HepG2 (cell line): ENCODE results near the gene CALCA. TPM values are rescaled to one million over a fixed set of nuclear protein-coding genes. Genes with fewer than 3 reads are reported as not detected.

Experiments used
- ATAC-seq: fragments of 200-7000 bp; cut with Tn5 transposase; 3 replicates; pipeline ENCODE4 v1.9.1; 2020; ENCODE audit warnings: mild to moderate bottlenecking, moderate library complexity
- BruUV-seq: library from RNA; stranded (reverse); fragments of 400-500 nt; replicated peaks from 2 replicates; lab custom pipeline; 2021; lab: Mats Ljungman, UMichigan
- CTCF ChIA-PET: fragments of 300-600 bp; formaldehyde crosslinking; extraction: SDS; loops from one replicate; lab custom pipeline; 2021; ENCODE audit warnings: low total read pairs, inconsistent platforms, low intra/inter-chr PET ratio; lab: Yijun Ruan, JAX
- POLR2A ChIA-PET: fragments of 350-600 bp; sonication (Branson Sonifier 250); formaldehyde crosslinking; loops from one replicate; lab custom pipeline; 2020; ENCODE audit warnings: antibody characterized with exemption, inconsistent platforms; lab: Yijun Ruan, JAX
- DNase-seq: peaks from one replicate; pipeline ENCODE4 v3.0.0-alpha.2; 2015; ENCODE audit warnings: low spot score
- FAIRE-seq: peaks from 3 replicates; lab custom pipeline; 2011; peaks lifted over from hg19 to GRCh38; lab: Jason Lieb, UNC
- H2AFZ ChIP-seq: one replicate; pipeline ENCODE4 v1.6.1; 2011; ENCODE audit warnings: low read length, inconsistent platforms
- H3K27ac ChIP-seq: fragments of 300-600 bp; 3 replicates; pipeline ENCODE4 v1.8.0; 2011; ENCODE audit warnings: mixed run types, mild to moderate bottlenecking, mixed read lengths, low read length, inconsistent platforms; ENCODE audit not compliant: insufficient read depth; ENCODE audit errors: extremely low read length
- H3K27me3 ChIP-seq, 2 experiments: fragments of 200-600 bp in 1 of 2; 2 replicates in 1 of 2; 3 replicates in 1 of 2; pipeline versions ENCODE4 v1.6.0 to v1.8.0; 2011; ENCODE audit warnings: low read length in 2 of 2, mild to moderate bottlenecking in 2 of 2, moderate library complexity in 2 of 2, inconsistent platforms in 1 of 2; ENCODE audit not compliant: insufficient read depth in 2 of 2, control insufficient read depth in 1 of 2
- H3K36me3 ChIP-seq, 2 experiments: fragments of 200-600 bp in 1 of 2; replicated peaks in 1 of 2; 2 replicates in 1 of 2; 3 replicates in 1 of 2; pipeline versions ENCODE4 v1.5.1 to v1.8.0; 2011; ENCODE audit warnings: low read length in 2 of 2, inconsistent platforms in 1 of 2; ENCODE audit not compliant: insufficient read depth in 2 of 2, control insufficient read depth in 1 of 2
- H3K4me1 ChIP-seq: 2 replicates; pipeline ENCODE4 v1.5.1; 2012; ENCODE audit warnings: low read length, inconsistent platforms; ENCODE audit not compliant: insufficient read depth
- H3K4me2 ChIP-seq: 2 replicates; pipeline ENCODE4 v1.6.0; 2011; ENCODE audit warnings: low read depth, low read length, inconsistent platforms
- H3K4me3 ChIP-seq, 3 experiments: fragments of 200-600 bp in 1 of 3; sonication (generic), shearing (Covaris generic) in 1 of 3; replicated peaks in 1 of 3; 2 replicates each; pipeline ENCODE4 v1.5.1; 2011 to 2016; ENCODE audit warnings: low read length in 3 of 3, inconsistent platforms in 2 of 3, low read depth in 2 of 3, mild to moderate bottlenecking in 2 of 3, control low read depth in 1 of 3, mixed read lengths in 1 of 3; ENCODE audit not compliant: insufficient read depth in 1 of 3
- H3K79me2 ChIP-seq: one replicate; pipeline ENCODE4 v1.6.1; 2011; ENCODE audit warnings: low read length, inconsistent platforms; ENCODE audit not compliant: insufficient read depth
- H3K9ac ChIP-seq: 2 replicates; pipeline ENCODE4 v1.6.0; 2011; ENCODE audit warnings: mild to moderate bottlenecking, low read depth, low read length, inconsistent platforms; ENCODE audit not compliant: insufficient read depth
- H3K9me3 ChIP-seq: 2 replicates; pipeline ENCODE4 v1.5.1; 2012; ENCODE audit warnings: mild to moderate bottlenecking, low read length
- H4K20me1 ChIP-seq: 2 replicates; pipeline ENCODE4 v1.6.0; 2011; ENCODE audit warnings: inconsistent platforms, mild to moderate bottlenecking, low read length, moderate library complexity; ENCODE audit not compliant: insufficient read depth
- SYNCRIP ChIP-seq: fragments of 200-400 bp; formaldehyde crosslinking; IDR thresholded peaks from 2 replicates; pipeline ENCODE4 v1.6.1; 2018; ENCODE audit warnings: mild to moderate bottlenecking, low read depth, low read length; ENCODE audit not compliant: insufficient read depth
- ZBTB2 ChIP-seq: sonication (generic); formaldehyde crosslinking; IDR thresholded peaks from 2 replicates; pipeline ENCODE4 v1.8.0; 2022; ENCODE audit warnings: low read depth, missing genetic modification reagents
- ZBTB43 ChIP-seq: sonication (generic); formaldehyde crosslinking; conservative IDR thresholded peaks from 2 replicates; pipeline ENCODE4 v1.4.0; 2020; ENCODE audit warnings: missing genetic modification reagents
- ZNF792 ChIP-seq: IDR thresholded peaks from 2 replicates; pipeline ENCODE4 v1.6.1; 2016
- ZNF850 ChIP-seq: sonication (generic); formaldehyde crosslinking; conservative IDR thresholded peaks from 2 replicates; pipeline ENCODE4 v1.9.0; 2021; ENCODE audit warnings: mild to moderate bottlenecking, missing genetic modification reagents
- WGBS: methylation state at CpG from one replicate; pipeline ENCODE4 v1.1.6; 2017; ENCODE audit warnings: low lambda C conversion rate; 5-methylcytosine and 5-hydroxymethylcytosine counted together
- in situ Hi-C: cut with HindIII; loops from 2 replicates; pipeline ENCODE4 v1.10.0; 2017; ENCODE audit warnings: low pct_unique_long_range_greater_than_20kb; ENCODE audit not compliant: extremely low pct_ligation_motif_present
- intact Hi-C: fragments of 100-400 bp; cut with micrococcal nuclease; formaldehyde crosslinking; loops from one replicate; pipeline ENCODE4 v1.10.0; 2022; ENCODE audit not compliant: unreplicated experiment
- polyA plus RNA-seq, 8 experiments: library from polyadenylated mRNA; depleted of rRNA in 3 of 8; stranded (reverse) in 7 of 8; unstranded in 1 of 8; fragments of >200 nt; fragmentation: Illumina TruSeq in 4 of 8; extraction: Trizol in 4 of 8; gene quantifications; 2 replicates each; pipeline versions ENCODE4 v1.2.1 to v1.2.3, GENCODE V29; 2011 to 2016; ENCODE audit warnings: low read depth in 4 of 8, missing spikeins in 1 of 8, mixed read lengths in 1 of 8; ENCODE audit not compliant: insufficient read depth in 1 of 8
- total RNA-seq, 5 experiments: library from RNA; depleted of rRNA; stranded (reverse); fragments of >200 nt; fragmentation: Illumina TruSeq; extraction: Trizol; gene quantifications; 2 replicates each; pipeline ENCODE4 v1.2.3, GENCODE V29; 2016; ENCODE audit warnings: low read depth in 1 of 5

The CALCA gene
- total and polyA plus RNA-seq, 2 of the 13 experiments (the other 11 are each of a cell fraction or from before 2014, with no cell fraction given), result not detected

GRCh38 chr11:14972581-14973495, 687 bp upstream of the CALCA start:
- Histone ChIP-seq H2AFZ (no peak overlapping the region), H3K27me3 (peaks cover 2 to 41% of the 10 kb centered on the region in 2 experiments; a peak in 4 of 5 replicates), H3K79me2 (no peaks in the 10 kb centered on the region), H3K36me3 (no peaks in the 10 kb centered on the region), H3K9ac (no peak overlapping the region), H3K27ac (no peak overlapping the region), H3K9me3 (no peaks in the 10 kb centered on the region), H3K4me3 (no peak overlapping the region), H3K4me1 (no peaks in the 10 kb centered on the region), H4K20me1 (no peaks in the 10 kb centered on the region), H3K4me2 (no peak overlapping the region)
- no peak for FAIRE-seq
- ChIA-PET CTCF (no interaction called here), POLR2A (no interaction called here)
- no peak for TF ChIP-seq ZBTB2
- no peak for TF ChIP-seq ZNF850 (CRISPR knock-in tag)
- no peak for TF ChIP-seq SYNCRIP
- no peak for TF ChIP-seq ZBTB43 (CRISPR knock-in tag)
- no peak for TF ChIP-seq ZNF792 (CRISPR knock-in tag)
- no peak for ATAC-seq
- intact Hi-C loops (no loop called here), in situ Hi-C loops (no loop called here)
- no peak for DNase-seq
- BruUV-seq, result no TSS peak
- 45% methylated on average over 17 of the region's 22 CpGs for WGBS
